SU-DHL-6 (cell line): ENCODE data around the gene CTRB2.

Experiments used
- H2AFZ ChIP-seq: fragments of 200-600 bp; sonication (generic); 2 replicates; pipeline ENCODE4 v1.6.1; 2014; ENCODE audit warnings: low read depth, mild to moderate bottlenecking, moderate library complexity, mixed read lengths, antibody characterized with exemption, low read length; ENCODE audit not compliant: severe bottlenecking
- H3F3A ChIP-seq: fragments of 200-600 bp; shearing (Covaris generic); 2 replicates; pipeline ENCODE4 v1.6.0; 2016; ENCODE audit warnings: antibody characterized with exemption, mild to moderate bottlenecking; ENCODE audit not compliant: insufficient read depth
- H3K27ac ChIP-seq: fragments of 200-600 bp; sonication (generic); 2 replicates; pipeline ENCODE4 v1.5.1; 2016; ENCODE audit warnings: low read depth, mild to moderate bottlenecking, low read length, moderate library complexity, mixed read lengths
- H3K27me3 ChIP-seq: fragments of 200-600 bp; sonication (generic), shearing (Covaris generic); 2 replicates; pipeline ENCODE4 v1.6.0; 2014; ENCODE audit warnings: mild to moderate bottlenecking, low read length
- H3K36me3 ChIP-seq: fragments of 200-600 bp; sonication (generic); 2 replicates; pipeline ENCODE4 v1.6.1; 2014; ENCODE audit warnings: mild to moderate bottlenecking, low read length, mixed read lengths
- H3K4me2 ChIP-seq: fragments of 300-600, 200-600 bp; shearing (Covaris generic), sonication (generic); 2 replicates; pipeline ENCODE4 v1.6.0; 2014; ENCODE audit warnings: low read length, low read depth, mild to moderate bottlenecking; ENCODE audit not compliant: poor library complexity, severe bottlenecking
- H3K4me3 ChIP-seq: fragments of 200-600 bp; sonication (generic); 2 replicates; pipeline ENCODE4 v1.5.1; 2014; ENCODE audit warnings: antibody characterized with exemption, low read length, mild to moderate bottlenecking, mixed read lengths; ENCODE audit not compliant: insufficient read depth, poor library complexity, severe bottlenecking
- H3K79me2 ChIP-seq: fragments of 200-600 bp; sonication (generic); 2 replicates; pipeline ENCODE4 v1.6.1; 2014; ENCODE audit warnings: mild to moderate bottlenecking, low read length, moderate library complexity; ENCODE audit not compliant: insufficient read depth
- H3K9ac ChIP-seq: fragments of 200-600 bp; sonication (generic); 2 replicates; pipeline ENCODE4 v1.7.0; 2014; ENCODE audit warnings: mild to moderate bottlenecking, low read length
- H3K9me2 ChIP-seq: fragments of 200-600 bp; sonication (generic); replicated peaks from 2 replicates; pipeline ENCODE4 v1.6.1; 2014; ENCODE audit warnings: low read length; ENCODE audit not compliant: insufficient read depth
- H3K9me3 ChIP-seq: fragments of 200-600 bp; sonication (generic); 2 replicates; pipeline ENCODE4 v1.6.1; 2014; ENCODE audit warnings: low read length, mixed read lengths; ENCODE audit not compliant: insufficient read depth
- H4K20me1 ChIP-seq: fragments of 200-600 bp; sonication (generic); 2 replicates; pipeline ENCODE4 v1.6.1; 2014; ENCODE audit warnings: low read depth, mild to moderate bottlenecking, antibody characterized with exemption, low read length, moderate library complexity, mixed read lengths
- CTCF ChIP-seq: fragments of 200-600 bp; sonication (generic); IDR thresholded peaks from one replicate; pipeline ENCODE4 v1.5.1; 2017; ENCODE audit warnings: antibody characterized with exemption, mild to moderate bottlenecking, low read length, moderate library complexity; ENCODE audit not compliant: insufficient read depth, poor library complexity, severe bottlenecking
- EZH2phosphoT487 ChIP-seq: fragments of 200-600 bp; sonication (generic), shearing (Covaris generic); conservative IDR thresholded peaks from 2 replicates; pipeline ENCODE4 v1.6.1; 2018; ENCODE audit warnings: mild to moderate bottlenecking, antibody characterized with exemption, low read length, moderate library complexity, mixed read lengths

Gene CTRB2

GRCh38 chr16:75250809-75251279 is 43.9 kb upstream of the CTRB2 start:
- Histone ChIP-seq H3F3A (no peaks in the 10 kb centered on the region), H3K9ac (peak overlapping the region; percentile 77), H3K4me3 (peak overlapping the region; percentile 96), H3K9me3 (no peaks in the 10 kb centered on the region), H3K36me3 (no peaks in the 10 kb centered on the region), H2AFZ (peak overlapping the region; percentile 91), H3K27me3 (peaks cover 3% of the 10 kb centered on the region; the same call in 1 of the 2 replicates), H3K9me2 (no peaks in the 10 kb centered on the region), H3K79me2 (no peaks in the 10 kb centered on the region), H3K4me2 (peak overlapping the region; percentile 86), H3K27ac (no peak overlapping the region), H4K20me1 (no peaks in the 10 kb centered on the region)
- TF ChIP-seq CTCF (no peak), EZH2phosphoT487 (no peak)

GRCh38 chr16:75250089-75250808 is 43.3 kb upstream of the CTRB2 start:
- peak overlapping the region; percentile 96 for H3K4me3 ChIP-seq
- H3K27me3 ChIP-seq: peaks cover 3% of the 10 kb centered on the region; the same call in 1 of the 2 replicates
- no peaks in the 10 kb centered on the region for H3K79me2 ChIP-seq
- H3K9me3 ChIP-seq: no peaks in the 10 kb centered on the region
- no peaks in the 10 kb centered on the region for H4K20me1 ChIP-seq
- peak overlapping the region; percentile 77 for H3K9ac ChIP-seq
- H2AFZ ChIP-seq: peak overlapping the region; percentile 91
- no peak overlapping the region for H3K27ac ChIP-seq
- no peak for TF ChIP-seq CTCF
- TF ChIP-seq EZH2phosphoT487: no peak
- no peaks in the 10 kb centered on the region for H3K36me3 ChIP-seq
- H3F3A ChIP-seq: no peaks in the 10 kb centered on the region
- H3K9me2 ChIP-seq: no peaks in the 10 kb centered on the region
- peak overlapping the region; percentile 86 for H3K4me2 ChIP-seq

GRCh38 chr16:75249441-75249840 is 42.5 kb upstream of the CTRB2 start:
- Histone ChIP-seq H3K4me2 (no peak overlapping the region), H2AFZ (no peak overlapping the region), H3K9ac (no peak overlapping the region), H3F3A (no peaks in the 10 kb centered on the region), H3K27me3 (peaks cover 3% of the 10 kb centered on the region; the same call in 1 of the 2 replicates), H3K36me3 (no peaks in the 10 kb centered on the region), H3K4me3 (no peak overlapping the region), H3K27ac (no peak overlapping the region), H3K9me2 (no peaks in the 10 kb centered on the region), H4K20me1 (no peaks in the 10 kb centered on the region), H3K9me3 (no peaks in the 10 kb centered on the region), H3K79me2 (no peaks in the 10 kb centered on the region)
- TF ChIP-seq CTCF: no peak
- no peak for TF ChIP-seq EZH2phosphoT487
